ENCODE measurements around the gene MTCL1. TPM values are rescaled to one million over a fixed set of nuclear protein-coding genes. Genes with fewer than 3 reads are reported as not detected.

The MTCL1 gene
- total and polyA plus RNA-seq, 9 of the 15 experiments (the other 6 are each of a cell fraction or from before 2014, with no cell fraction given): 0.21 to 7.4 (median 3.7) TPM

DNA sequence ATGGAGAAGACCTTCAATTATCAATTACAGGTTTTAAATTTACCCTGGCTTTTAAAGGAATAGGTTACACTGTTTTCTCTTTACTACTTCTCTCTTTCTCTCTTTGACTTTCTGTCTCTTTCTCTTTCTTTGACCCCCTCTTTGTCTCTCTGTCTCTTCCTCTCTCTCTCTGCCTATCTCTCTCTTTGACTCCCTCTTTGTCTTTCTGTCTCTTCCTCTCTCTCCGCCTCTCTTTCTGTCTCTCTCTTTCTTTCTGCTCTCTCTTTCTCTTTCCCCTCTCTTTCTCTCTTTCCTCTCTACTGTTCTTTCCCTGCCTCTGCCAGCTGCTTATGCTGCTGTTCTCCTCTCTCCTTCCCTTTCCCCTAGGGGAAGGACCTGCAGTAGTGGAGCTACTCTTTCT, 175.7 kb downstream of the MTCL1 start (continued):
- TF ChIP-seq, protein P1, sequence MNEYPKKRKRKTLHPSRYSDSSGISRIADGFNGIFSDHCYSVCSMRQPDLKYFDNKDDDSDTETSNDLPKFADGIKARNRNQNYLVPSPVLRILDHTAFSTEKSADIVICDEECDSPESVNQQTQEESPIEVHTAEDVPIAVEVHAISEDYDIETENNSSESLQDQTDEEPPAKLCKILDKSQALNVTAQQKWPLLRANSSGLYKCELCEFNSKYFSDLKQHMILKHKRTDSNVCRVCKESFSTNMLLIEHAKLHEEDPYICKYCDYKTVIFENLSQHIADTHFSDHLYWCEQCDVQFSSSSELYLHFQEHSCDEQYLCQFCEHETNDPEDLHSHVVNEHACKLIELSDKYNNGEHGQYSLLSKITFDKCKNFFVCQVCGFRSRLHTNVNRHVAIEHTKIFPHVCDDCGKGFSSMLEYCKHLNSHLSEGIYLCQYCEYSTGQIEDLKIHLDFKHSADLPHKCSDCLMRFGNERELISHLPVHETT (CRISPR knock-in tag; conservative IDR thresholded peaks at IDR 0.05 in 1 of 2, IDR thresholded peaks at IDR 0.05 in 1 of 2): no peak
- TF ChIP-seq ZNF512 (tag; IDR thresholded peaks at IDR 0.05) (peak; percentile 86), ZNF184 (CRISPR knock-in tag; IDR thresholded peaks at IDR 0.05) (no peak), TRIM25 (IDR thresholded peaks at IDR 0.05; ENCODE audit: borderline replicate concordance) (0 out of 2 replicates have a peak, but pooled peaks have one; percentile 25), HNRNPL (IDR thresholded peaks at IDR 0.05; ENCODE audit: low read depth, low read length) (no peak), MAZ (CRISPR knock-in tag; conservative IDR thresholded peaks at IDR 0.05 in 1 of 2, IDR thresholded peaks at IDR 0.05 in 1 of 2) (no peak), CC2D1A (IDR thresholded peaks at IDR 0.05) (no peak), PTRF (tag; IDR thresholded peaks at IDR 0.05) (no peak), RBM25 (IDR thresholded peaks at IDR 0.05; ENCODE audit: low read depth, low read length, severe bottlenecking) (no peak), NR2C2 (CRISPR knock-in tag; IDR thresholded peaks at IDR 0.05) (no peak), NR2C2 (tag; IDR thresholded peaks at IDR 0.05) (no peak), ZNF785 (CRISPR knock-in tag; IDR thresholded peaks at IDR 0.05) (no peak), DEAF1 (CRISPR knock-in tag; IDR thresholded peaks at IDR 0.05) (no peak), CEBPG (CRISPR knock-in tag; IDR thresholded peaks at IDR 0.05) (no peak), CEBPG (tag; conservative IDR thresholded peaks at IDR 0.05 in 1 of 2, IDR thresholded peaks at IDR 0.05 in 1 of 2) (no peak), MAFG (tag; conservative IDR thresholded peaks at IDR 0.05) (no peak), SNAPC5 (CRISPR knock-in tag; IDR thresholded peaks at IDR 0.05) (no peak)
- TF ChIP-seq, protein P2, sequence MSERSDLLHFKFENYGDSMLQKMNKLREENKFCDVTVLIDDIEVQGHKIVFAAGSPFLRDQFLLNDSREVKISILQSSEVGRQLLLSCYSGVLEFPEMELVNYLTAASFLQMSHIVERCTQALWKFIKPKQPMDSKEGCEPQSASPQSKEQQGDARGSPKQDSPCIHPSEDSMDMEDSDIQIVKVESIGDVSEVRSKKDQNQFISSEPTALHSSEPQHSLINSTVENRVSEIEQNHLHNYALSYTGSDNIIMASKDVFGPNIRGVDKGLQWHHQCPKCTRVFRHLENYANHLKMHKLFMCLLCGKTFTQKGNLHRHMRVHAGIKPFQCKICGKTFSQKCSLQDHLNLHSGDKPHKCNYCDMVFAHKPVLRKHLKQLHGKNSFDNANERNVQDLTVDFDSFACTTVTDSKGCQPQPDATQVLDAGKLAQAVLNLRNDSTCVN (CRISPR knock-in tag; IDR thresholded peaks at IDR 0.05): peak; percentile 80; the same call in 1 of the 2 replicates
- TF ChIP-seq, protein P3, sequence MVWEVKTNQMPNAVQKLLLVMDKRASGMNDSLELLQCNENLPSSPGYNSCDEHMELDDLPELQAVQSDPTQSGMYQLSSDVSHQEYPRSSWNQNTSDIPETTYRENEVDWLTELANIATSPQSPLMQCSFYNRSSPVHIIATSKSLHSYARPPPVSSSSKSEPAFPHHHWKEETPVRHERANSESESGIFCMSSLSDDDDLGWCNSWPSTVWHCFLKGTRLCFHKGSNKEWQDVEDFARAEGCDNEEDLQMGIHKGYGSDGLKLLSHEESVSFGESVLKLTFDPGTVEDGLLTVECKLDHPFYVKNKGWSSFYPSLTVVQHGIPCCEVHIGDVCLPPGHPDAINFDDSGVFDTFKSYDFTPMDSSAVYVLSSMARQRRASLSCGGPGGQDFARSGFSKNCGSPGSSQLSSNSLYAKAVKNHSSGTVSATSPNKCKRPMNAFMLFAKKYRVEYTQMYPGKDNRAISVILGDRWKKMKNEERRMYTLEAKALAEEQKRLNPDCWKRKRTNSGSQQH (CRISPR knock-in tag; IDR thresholded peaks at IDR 0.05): peak; percentile 84

All from K562 (cell line).